ENCODE data around the gene USP8.

GRCh38 chr15:50411870-50412269 is 12.3 kb upstream of the USP8 start:
- no peak for TF ChIP-seq CTCF (IDR thresholded peaks at IDR 0.05; ENCODE audit: low read depth, low read length)
- TF ChIP-seq EZH2phosphoT487 (IDR thresholded peaks at IDR 0.05; ENCODE audit: low read depth), result no peak
